Neural progenitor cell (in vitro differentiated cells): ENCODE measurements around the gene ATP11A. TPM values are rescaled to one million over a fixed set of nuclear protein-coding genes. Genes with fewer than 3 reads are reported as not detected.
"Not testable (repeated sequence)": the region's sequence is repeated elsewhere in the genome, so short reads cannot be mapped to it uniquely, and the experiment has no call there.

Experiments
- DNase-seq: peaks from one replicate; pipeline ENCODE4 v3.0.0-alpha.2; 2016; ENCODE audit warnings: low spot score
- H2AFZ ChIP-seq: fragments of 200-600 bp; sonication (generic); replicated peaks from 2 replicates; pipeline ENCODE4 v1.6.1; 2016; ENCODE audit warnings: antibody characterized with exemption
- H3F3A ChIP-seq: fragments of 200-600 bp; sonication (generic); 2 replicates; pipeline ENCODE4 v1.6.1; 2016; ENCODE audit warnings: antibody characterized with exemption, low read depth
- H3K27ac ChIP-seq: fragments of 200-600 bp; sonication (generic); 2 replicates; pipeline ENCODE4 v1.5.1; 2016; ENCODE audit warnings: mild to moderate bottlenecking
- H3K27me3 ChIP-seq: fragments of 200-600 bp; sonication (generic); 2 replicates; pipeline ENCODE4 v1.6.1; 2016; ENCODE audit warnings: mild to moderate bottlenecking, moderate library complexity
- H3K36me3 ChIP-seq: fragments of 200-600 bp; sonication (generic); 2 replicates; pipeline ENCODE4 v1.5.1; 2016
- H3K4me1 ChIP-seq: fragments of 200-600 bp; sonication (generic); 2 replicates; pipeline ENCODE4 v1.6.1; 2016; ENCODE audit warnings: mixed run types
- H3K4me2 ChIP-seq: fragments of 200-600 bp; sonication (generic); 2 replicates; pipeline ENCODE4 v1.6.1; 2016
- H3K4me3 ChIP-seq: fragments of 200-600 bp; sonication (generic); 2 replicates; pipeline ENCODE4 v1.5.1; 2016
- H3K79me2 ChIP-seq: fragments of 200-600 bp; sonication (generic); 2 replicates; pipeline ENCODE4 v1.6.1; 2016; ENCODE audit warnings: low read depth
- H3K9ac ChIP-seq: fragments of 200-600 bp; sonication (generic); 2 replicates; pipeline ENCODE4 v1.6.1; 2016
- H3K9me3 ChIP-seq: fragments of 200-600 bp; sonication (generic); 2 replicates; pipeline ENCODE4 v1.5.1; 2016; ENCODE audit warnings: low read depth
- H4K20me1 ChIP-seq: fragments of 200-600 bp; sonication (generic); 2 replicates; pipeline ENCODE4 v1.6.1; 2016; ENCODE audit warnings: low read depth
- H3K27ac Mint-ChIP-seq: 3 replicates; pipeline ENCODE4 v1.8.0; 2021; ENCODE audit warnings: mixed read lengths
- H3K27me3 Mint-ChIP-seq: 2 replicates; pipeline ENCODE4 v1.8.0; 2022; ENCODE audit warnings: low read depth, mild to moderate bottlenecking, inconsistent platforms, moderate library complexity, mixed read lengths; ENCODE audit not compliant: insufficient read depth
- H3K36me3 Mint-ChIP-seq: 3 replicates; pipeline ENCODE4 v1.8.0; 2021; ENCODE audit warnings: mixed read lengths
- H3K4me1 Mint-ChIP-seq: 3 replicates; pipeline ENCODE4 v1.8.0; 2021; ENCODE audit warnings: mixed read lengths
- H3K4me3 Mint-ChIP-seq: 3 replicates; pipeline ENCODE4 v1.8.0; 2021; ENCODE audit warnings: mild to moderate bottlenecking, moderate library complexity, mixed read lengths
- H3K9me3 Mint-ChIP-seq: 3 replicates; pipeline ENCODE4 v1.8.0; 2020; ENCODE audit warnings: mixed read lengths
- CTCF ChIP-seq: fragments of 200-600 bp; sonication (generic); IDR thresholded peaks from 2 replicates; pipeline ENCODE4 v1.5.1; 2017; ENCODE audit warnings: antibody characterized with exemption, mild to moderate bottlenecking
- EZH2 ChIP-seq: fragments of 200-600 bp; sonication (generic); IDR thresholded peaks from 2 replicates; pipeline ENCODE4 v1.6.1; 2017; ENCODE audit warnings: antibody characterized with exemption, mild to moderate bottlenecking, moderate library complexity
- EZH2phosphoT487 ChIP-seq: fragments of 200-600 bp; sonication (generic); IDR thresholded peaks from 2 replicates; pipeline ENCODE4 v1.6.1; 2017; ENCODE audit warnings: antibody characterized with exemption
- total RNA-seq: library from RNA; depleted of rRNA; stranded (reverse); fragments of >200 nt; gene quantifications from 2 replicates; pipeline ENCODE4 v1.2.3, GENCODE V29; 2015; ENCODE audit warnings: low replicate concordance

ATP11A gene
- total RNA-seq, 1 donor from 2014 or later: 12.6 TPM

GRCh38 chr13:112683581-112683980 lies 6.3 kb upstream of the ATP11A start:
- Mint-ChIP-seq H3K4me1 (peaks cover 4% of the 10 kb centered on the region), H3K4me3 (no peak overlapping the region), H3K36me3 (no peaks in the 10 kb centered on the region), H3K27ac (no peak overlapping the region), H3K27me3 (peaks cover 10% of the 10 kb centered on the region), H3K9me3 (peaks cover 2% of the 10 kb centered on the region)
- Histone ChIP-seq H3K27me3 (no peaks in the 10 kb centered on the region), H3F3A (peaks cover 9% of the 10 kb centered on the region), H3K4me2 (no peak overlapping the region), H3K79me2 (no peaks in the 10 kb centered on the region), H3K27ac (no peak overlapping the region), H3K9me3 (no peaks in the 10 kb centered on the region), H3K4me3 (no peak overlapping the region), H3K4me1 (peaks cover under 1% of the 10 kb centered on the region), H3K36me3 (no peaks in the 10 kb centered on the region), H2AFZ (no peak overlapping the region), H3K9ac (no peak overlapping the region), H4K20me1 (no peaks in the 10 kb centered on the region)
- no peak for TF ChIP-seq EZH2phosphoT487
- TF ChIP-seq EZH2: no peak
- TF ChIP-seq CTCF: no peak
- no peak for DNase-seq

- H3K4me2 ChIP-seq: no peak overlapping the region
- H2AFZ ChIP-seq: no peak overlapping the region
- peaks cover 10% of the 10 kb centered on the region for H3K27me3 Mint-ChIP-seq
- no peaks in the 10 kb centered on the region for H3K27me3 ChIP-seq
- H3K4me1 ChIP-seq: peaks cover 8% of the 10 kb centered on the region
- H3K4me3 ChIP-seq: no peak overlapping the region
- no peak overlapping the region for H3K4me3 Mint-ChIP-seq
- no peak overlapping the region for H3K27ac ChIP-seq
- TF ChIP-seq CTCF: no peak
- H3K36me3 ChIP-seq: no peaks in the 10 kb centered on the region
- no peaks in the 10 kb centered on the region for H3K9me3 ChIP-seq
- DNase-seq: no peak
- no peak overlapping the region for H3K9ac ChIP-seq
- peaks cover 2% of the 10 kb centered on the region for H3K9me3 Mint-ChIP-seq
- H3K4me1 Mint-ChIP-seq: peaks cover 10% of the 10 kb centered on the region
- peaks cover 16% of the 10 kb centered on the region for H3F3A ChIP-seq
- H3K36me3 Mint-ChIP-seq: no peaks in the 10 kb centered on the region
- H3K79me2 ChIP-seq: no peaks in the 10 kb centered on the region
- H3K27ac Mint-ChIP-seq: no peak overlapping the region
- no peaks in the 10 kb centered on the region for H4K20me1 ChIP-seq
Measured at GRCh38 chr13:112684071-112684845, 5.6 kb upstream of the ATP11A start.

GRCh38 chr13:112685189-112685805 lies 4.5 kb upstream of the ATP11A start:
- H3F3A ChIP-seq: peaks cover 20% of the 10 kb centered on the region
- H3K27ac ChIP-seq, H3K36me3 Mint-ChIP-seq, H3K4me3 Mint-ChIP-seq, H3K9ac ChIP-seq, H2AFZ ChIP-seq, H3K27me3 ChIP-seq, H3K27ac Mint-ChIP-seq, H3K79me2 ChIP-seq, H3K9me3 ChIP-seq, H3K4me1 ChIP-seq, DNase-seq, H3K4me3 ChIP-seq, H3K36me3 ChIP-seq, H3K9me3 Mint-ChIP-seq, H3K4me2 ChIP-seq, H4K20me1 ChIP-seq: not testable (repeated sequence)
- Mint-ChIP-seq H3K27me3 (peaks cover 10% of the 10 kb centered on the region), H3K4me1 (peaks cover 10% of the 10 kb centered on the region)

- no peaks in the 10 kb centered on the region for H3K9me3 ChIP-seq
- H3K4me2 ChIP-seq: no peak overlapping the region
- peaks cover 8% of the 10 kb centered on the region for H3K4me1 ChIP-seq
- no peak for DNase-seq
- H3K27me3 ChIP-seq: no peaks in the 10 kb centered on the region
- peaks cover 26% of the 10 kb centered on the region for H3F3A ChIP-seq
- H3K79me2 ChIP-seq: peaks cover 5% of the 10 kb centered on the region
- no peaks in the 10 kb centered on the region for H3K36me3 ChIP-seq
- H2AFZ ChIP-seq: no peak overlapping the region
- no peak for TF ChIP-seq CTCF
- no peak for TF ChIP-seq EZH2phosphoT487
- TF ChIP-seq EZH2: no peak
- H3K27ac ChIP-seq: no peak overlapping the region
- Mint-ChIP-seq H3K27me3 (peaks cover 8% of the 10 kb centered on the region), H3K9me3 (peaks cover 2% of the 10 kb centered on the region), H3K4me3 (no peak overlapping the region), H3K36me3 (no peaks in the 10 kb centered on the region), H3K27ac (no peak overlapping the region), H3K4me1 (peaks cover 13% of the 10 kb centered on the region)
- H3K9ac ChIP-seq: no peak overlapping the region
- H3K4me3 ChIP-seq: no peak overlapping the region
- H4K20me1 ChIP-seq: no peaks in the 10 kb centered on the region
Measured at GRCh38 chr13:112685896-112686295, 3.9 kb upstream of the ATP11A start.
